HAP-1 (cell line): ENCODE measurements around the gene TMEM269.

Experiments used
- DNase-seq, 2 experiments: peaks; one replicate each; pipeline ENCODE4 v3.0.0-alpha.2; 2016 to 2020; ENCODE audit warnings: low spot score in 2 of 2
- H3K27me3 ChIP-seq: fragments of 250-450 bp; sonication (Bioruptor Pico); 2 replicates; pipeline ENCODE4 v1.5.1; 2020; ENCODE audit warnings: low read depth, mild to moderate bottlenecking, moderate library complexity
- H3K36me3 ChIP-seq: fragments of 250-450 bp; sonication (Bioruptor Pico); replicated peaks from 2 replicates; pipeline ENCODE4 v1.5.1; 2020; ENCODE audit warnings: mild to moderate bottlenecking
- H3K4me1 ChIP-seq: fragments of 250-450 bp; sonication (Bioruptor Pico); 2 replicates; pipeline ENCODE4 v1.5.1; 2020; ENCODE audit warnings: mild to moderate bottlenecking
- H3K4me3 ChIP-seq: fragments of 250-450 bp; sonication (Bioruptor Pico); 2 replicates; pipeline ENCODE4 v1.5.1; 2020; ENCODE audit warnings: mild to moderate bottlenecking, moderate library complexity
- H3K9me3 ChIP-seq: fragments of 250-450 bp; sonication (Bioruptor Pico); 2 replicates; pipeline ENCODE4 v1.5.1; 2020; ENCODE audit warnings: mild to moderate bottlenecking, moderate library complexity
- in situ Hi-C: fragments of 300-500 bp; cut with MboI; formaldehyde crosslinking; loops from 3 replicates; pipeline ENCODE4 v1.14.3; 2020; ENCODE audit warnings: low sequenced_read_pairs, inconsistent platforms, mixed read lengths

The TMEM269 gene

DNA sequence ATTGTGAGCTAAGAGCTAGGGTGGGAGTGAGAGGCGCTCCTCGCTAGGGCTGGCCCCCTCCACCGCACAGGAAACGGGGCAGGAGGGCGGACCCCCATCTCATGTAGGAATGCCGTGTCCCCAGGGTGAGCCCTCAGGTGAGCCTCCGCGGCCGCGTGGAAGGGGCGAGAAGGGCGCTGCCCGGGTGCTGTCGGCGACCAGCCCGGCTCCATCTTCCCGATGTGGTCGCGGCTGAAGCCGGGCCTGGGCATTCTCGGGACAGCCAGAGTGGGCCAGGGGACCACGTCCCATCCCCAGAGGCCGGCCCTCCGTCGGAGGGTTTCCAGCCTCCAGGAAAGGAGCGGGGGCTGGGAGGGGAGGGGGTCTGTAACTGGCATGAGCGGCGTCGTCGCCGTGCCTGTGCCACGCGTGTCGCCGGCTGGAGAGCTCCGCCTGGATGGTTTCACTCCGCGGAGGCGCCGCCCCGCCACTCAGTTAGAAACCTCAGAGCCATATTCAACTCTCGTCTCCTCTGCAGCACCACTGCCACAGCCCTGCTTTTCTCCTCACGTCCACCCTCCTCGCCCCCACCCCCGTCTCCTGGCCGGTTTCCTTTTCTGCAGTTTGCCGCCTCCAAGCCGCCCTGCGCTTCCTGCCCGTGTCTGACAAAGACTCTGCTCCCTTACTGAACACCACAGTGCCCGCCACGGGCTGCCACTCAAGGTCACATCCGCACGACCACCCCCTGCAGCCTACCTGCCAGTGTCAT lies at the start of gene TMEM269:
Gene TMEM269, plus strand, starts transcription at position 46 of the 748 bp plus-strand sequence. CDS start 4,903 bp downstream, outside the sequence.
- peaks cover 14% of the 10 kb centered on the region for H3K36me3 ChIP-seq
- no peaks in the 10 kb centered on the region for H3K9me3 ChIP-seq
- H3K4me3 ChIP-seq, result no peak within 1 kb of the TSS
- H3K27me3 ChIP-seq, result no peaks in the 10 kb centered on the region
- DNase-seq, result no peak
- in situ Hi-C loops, result no loop called here
- H3K4me1 ChIP-seq, result no peaks in the 10 kb centered on the region

GRCh38 chr1:42735056-42735455 lies 49.7 kb upstream of the TMEM269 start:
- Histone ChIP-seq H3K36me3 (no peaks in the 10 kb centered on the region), H3K27me3 (no peaks in the 10 kb centered on the region), H3K9me3 (no peaks in the 10 kb centered on the region), H3K4me1 (no peaks in the 10 kb centered on the region), H3K4me3 (no peak overlapping the region)
- in situ Hi-C loops, result no loop called here
- no peak for DNase-seq

- in situ Hi-C loops, result no loop called here
- no peak for DNase-seq
- Histone ChIP-seq H3K27me3 (no peaks in the 10 kb centered on the region), H3K36me3 (no peaks in the 10 kb centered on the region), H3K4me3 (no peak overlapping the region), H3K9me3 (no peaks in the 10 kb centered on the region), H3K4me1 (no peaks in the 10 kb centered on the region)
These were observed 49.2 kb upstream of the TMEM269 start for GRCh38 chr1:42735477-42736105.

DNA sequence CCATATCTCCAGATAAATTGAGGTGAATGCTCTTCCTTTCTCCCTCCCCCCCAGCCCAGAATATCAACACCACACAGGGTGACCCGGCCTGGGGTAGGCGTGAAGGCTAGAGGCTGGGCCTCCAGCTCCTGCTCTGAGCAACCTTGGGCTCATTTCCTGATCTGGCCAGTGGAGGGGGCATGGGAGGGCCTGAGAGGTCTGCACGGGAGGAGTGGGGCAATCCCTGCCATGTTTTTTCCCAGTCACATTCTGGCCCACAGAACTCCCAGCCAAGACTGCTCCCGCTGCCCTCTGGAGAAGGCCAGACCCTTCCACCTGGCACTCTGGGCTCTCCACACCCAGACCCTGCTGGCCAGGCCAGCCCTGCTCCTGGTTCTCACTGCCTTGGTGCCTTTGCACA lies 48.6 kb upstream of the TMEM269 start:
- H3K4me1 ChIP-seq, result no peaks in the 10 kb centered on the region
- peak in 1 of 2 experiments; percentile 56 for DNase-seq
- in situ Hi-C loops, result no loop called here
- H3K4me3 ChIP-seq, result no peak overlapping the region
- H3K9me3 ChIP-seq, result no peaks in the 10 kb centered on the region
- no peaks in the 10 kb centered on the region for H3K36me3 ChIP-seq
- no peaks in the 10 kb centered on the region for H3K27me3 ChIP-seq

DNA sequence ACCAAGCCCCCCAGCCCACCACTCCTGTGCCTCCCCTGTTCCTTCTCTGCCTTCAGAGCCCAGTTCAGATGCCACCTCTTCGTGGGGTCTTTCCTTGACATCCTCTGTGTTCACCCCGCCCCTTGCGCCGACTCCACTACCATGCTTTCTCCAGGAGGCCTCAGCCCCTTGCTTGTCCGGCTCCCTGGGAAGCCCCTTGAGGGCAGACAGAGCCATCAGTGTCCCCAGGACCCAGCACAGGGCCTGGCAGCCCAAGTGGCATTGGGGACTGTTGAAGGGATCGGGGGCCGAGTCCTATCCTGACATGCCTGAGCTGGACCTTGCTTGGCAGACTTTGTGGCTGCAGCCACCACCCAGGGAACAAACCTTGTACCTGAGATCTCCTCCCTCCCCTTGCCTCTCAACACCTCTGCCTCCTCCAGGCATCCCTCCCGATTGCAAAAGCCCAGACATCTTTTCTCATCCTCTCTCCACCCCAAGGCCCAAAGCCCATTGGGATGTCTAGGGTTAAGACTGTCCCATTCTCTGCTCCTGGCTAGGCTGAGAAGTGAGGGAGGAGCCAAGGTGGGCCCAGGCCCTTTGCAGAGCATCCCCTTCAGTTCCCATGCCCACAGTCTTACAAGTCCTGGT lies 48.1 kb upstream of the TMEM269 start:
- in situ Hi-C loops, result no loop called here
- Histone ChIP-seq H3K4me3 (no peak overlapping the region), H3K27me3 (no peaks in the 10 kb centered on the region), H3K4me1 (no peaks in the 10 kb centered on the region), H3K9me3 (no peaks in the 10 kb centered on the region), H3K36me3 (no peaks in the 10 kb centered on the region)
- DNase-seq, result no peak

DNA sequence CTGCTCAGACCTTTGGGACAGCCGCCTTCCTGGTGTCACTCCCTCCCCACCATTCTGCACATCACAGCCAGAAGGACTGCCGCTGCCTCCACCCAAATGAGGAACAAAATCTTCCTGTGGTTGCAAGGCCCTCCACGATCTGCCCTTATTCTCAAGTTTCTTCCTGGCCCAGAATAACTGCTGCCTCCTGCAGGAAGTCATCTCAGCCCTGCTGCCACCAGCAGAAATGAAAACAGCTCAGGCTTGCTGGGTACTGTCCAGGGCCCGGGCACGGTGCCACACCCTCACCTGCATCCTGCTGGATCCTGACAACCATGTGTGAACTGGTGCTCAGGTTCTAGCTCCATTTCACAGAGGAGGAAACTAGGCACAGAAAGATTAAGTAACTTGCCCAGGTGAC lies 47.5 kb upstream of the TMEM269 start:
- Histone ChIP-seq H3K27me3 (no peaks in the 10 kb centered on the region), H3K4me1 (no peaks in the 10 kb centered on the region), H3K36me3 (no peaks in the 10 kb centered on the region), H3K4me3 (no peak overlapping the region), H3K9me3 (no peaks in the 10 kb centered on the region)
- DNase-seq, result no peak
- in situ Hi-C loops, result no loop called here

DNA sequence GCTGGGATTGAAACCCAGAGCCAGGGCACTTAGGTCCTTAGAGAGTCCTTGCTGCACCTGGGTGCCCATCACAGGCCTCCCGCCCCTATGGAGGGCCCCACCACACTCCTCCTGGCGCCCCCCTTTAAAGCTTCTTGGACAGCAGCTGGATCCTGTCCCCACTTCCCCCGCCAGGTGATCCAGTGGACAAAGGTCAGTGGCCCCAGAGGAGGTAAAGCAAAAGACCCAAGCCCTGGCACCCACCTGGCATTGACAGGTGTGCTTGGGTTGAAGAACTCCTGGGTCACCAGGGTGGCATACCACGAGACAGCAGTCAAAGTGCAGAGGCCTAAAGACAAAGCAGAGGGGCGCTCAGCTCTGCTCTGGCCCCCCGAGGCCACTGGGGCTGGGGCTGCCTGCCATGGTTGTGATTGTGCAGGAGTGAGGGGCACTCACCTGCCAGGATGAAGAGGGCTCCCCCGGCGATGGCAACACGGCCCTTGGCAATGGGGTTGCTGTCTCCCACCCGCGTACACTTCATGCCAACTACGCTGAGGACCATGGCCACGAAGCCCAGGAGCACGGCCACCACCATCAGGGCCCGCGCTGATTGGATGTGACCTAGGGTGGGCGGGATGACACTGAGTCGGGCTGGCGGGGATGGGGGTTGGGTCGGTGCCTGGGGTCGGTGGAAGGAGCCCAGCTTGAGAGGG lies 46.7 kb upstream of the TMEM269 start:
- no peaks in the 10 kb centered on the region for H3K9me3 ChIP-seq
- no peaks in the 10 kb centered on the region for H3K36me3 ChIP-seq
- H3K27me3 ChIP-seq, result no peaks in the 10 kb centered on the region
- no peak for DNase-seq
- H3K4me3 ChIP-seq, result no peak overlapping the region
- in situ Hi-C loops, result no loop called here
- no peaks in the 10 kb centered on the region for H3K4me1 ChIP-seq

- Histone ChIP-seq H3K4me3 (no peak overlapping the region), H3K36me3 (no peaks in the 10 kb centered on the region), H3K9me3 (no peaks in the 10 kb centered on the region), H3K27me3 (no peaks in the 10 kb centered on the region), H3K4me1 (no peaks in the 10 kb centered on the region)
- in situ Hi-C loops, result no loop called here
- no peak for DNase-seq
These were observed 46.0 kb upstream of the TMEM269 start for GRCh38 chr1:42738678-42739226.

DNA sequence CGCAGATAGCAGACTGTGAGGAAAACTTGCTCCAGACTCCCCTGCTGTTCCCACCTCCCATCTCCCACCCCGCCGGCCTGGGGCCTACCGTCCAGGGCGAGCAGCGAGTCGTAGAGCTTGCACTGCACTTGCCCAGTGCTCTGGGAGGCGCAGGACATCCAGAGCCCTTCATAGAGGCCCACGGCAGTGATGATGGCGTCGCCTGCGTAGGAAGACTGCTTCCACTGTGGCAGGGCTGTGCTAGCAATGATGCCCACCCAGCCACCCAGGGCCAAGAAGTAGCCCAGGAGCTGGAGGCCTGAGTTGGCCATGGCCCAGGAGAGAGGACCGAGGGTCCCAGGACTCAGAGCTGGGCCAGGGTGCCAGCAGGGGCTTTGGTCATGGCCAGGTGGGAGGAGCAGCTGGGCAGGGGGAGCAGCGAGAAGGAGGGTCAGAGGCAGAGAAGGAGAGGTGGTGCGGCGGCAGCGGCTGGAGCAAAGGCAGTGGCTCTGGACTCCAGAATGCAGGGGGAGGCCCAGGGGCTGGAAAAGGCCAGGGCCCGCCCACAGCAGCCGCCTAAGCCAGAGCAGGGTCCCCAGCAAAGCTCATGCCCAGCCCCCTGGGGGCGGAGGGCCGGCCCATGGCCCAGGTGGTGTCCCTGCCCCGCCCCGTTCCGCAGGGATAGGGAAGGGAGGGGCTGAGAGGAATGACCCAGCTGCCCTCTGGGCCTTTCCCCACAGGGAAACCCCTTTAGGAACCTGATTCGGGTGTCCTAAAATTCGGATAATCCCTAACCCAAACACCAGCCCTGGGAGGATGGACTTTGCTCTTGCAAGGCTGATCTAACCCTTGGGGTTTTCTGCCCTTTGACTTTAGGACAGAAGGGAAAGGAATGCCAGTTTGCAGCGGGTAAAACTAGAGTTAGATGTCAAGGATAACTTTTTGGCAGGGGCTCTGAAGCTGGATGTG lies 44.8 kb upstream of the TMEM269 start, which contains the start of gene CLDN19:
Gene CLDN19, minus strand, starts transcription at position 484 of the 948 bp plus-strand sequence. Its CDS starts 173 bp downstream, at position 311.
- Histone ChIP-seq H3K4me3 (no peak within 1 kb of the TSS), H3K36me3 (no peaks in the 10 kb centered on the region), H3K27me3 (no peaks in the 10 kb centered on the region), H3K9me3 (no peaks in the 10 kb centered on the region), H3K4me1 (no peaks in the 10 kb centered on the region)
- DNase-seq, result peak in 1 of 2 experiments; percentile 35
- in situ Hi-C loops, result loop anchor here (10.0 kb wide), 1 partner anchor 175 kb away; no protein-coding TSS in a partner anchor

DNA sequence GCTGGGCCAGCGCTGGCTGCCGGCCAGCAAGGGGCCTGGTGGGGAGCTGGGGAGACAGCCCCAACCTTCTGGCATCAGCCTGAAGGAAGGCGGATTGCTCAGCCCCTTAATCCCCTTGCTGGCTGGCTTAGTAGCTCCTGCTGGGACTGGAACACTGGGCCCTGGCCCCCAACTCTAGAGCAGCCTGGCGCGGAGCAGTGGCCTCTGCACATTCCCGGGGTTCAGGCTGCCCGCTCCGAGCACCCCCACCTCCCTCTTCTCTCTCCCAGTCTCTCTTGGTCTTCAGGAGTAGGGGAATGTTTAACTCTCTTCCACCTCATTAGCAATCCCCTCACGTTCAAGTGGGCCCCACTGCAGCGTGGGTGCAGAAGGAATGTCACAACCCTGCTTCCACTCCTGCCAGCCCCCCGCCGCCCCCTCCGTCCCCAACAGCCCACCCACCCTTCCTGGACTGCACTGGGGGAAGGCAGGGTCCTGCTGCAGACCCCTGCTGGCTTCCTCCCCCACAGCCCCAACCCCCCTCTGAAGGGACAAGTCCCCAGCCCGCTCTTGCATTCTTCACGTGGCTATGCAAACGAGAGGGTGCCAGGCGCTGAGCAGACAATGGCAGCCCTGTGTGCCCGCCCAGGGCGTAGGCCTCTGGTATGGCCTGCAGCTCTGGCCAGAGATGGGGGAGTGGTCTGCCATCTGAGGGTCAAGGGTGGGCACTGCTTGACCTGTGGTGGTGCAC lies 43.8 kb upstream of the TMEM269 start:
- Histone ChIP-seq H3K27me3 (no peaks in the 10 kb centered on the region), H3K4me1 (no peaks in the 10 kb centered on the region), H3K36me3 (peaks cover under 1% of the 10 kb centered on the region), H3K9me3 (no peaks in the 10 kb centered on the region), H3K4me3 (no peak overlapping the region)
- in situ Hi-C loops, result loop anchor here (10.0 kb wide), 1 partner anchor 176 kb away; no protein-coding TSS in a partner anchor
- DNase-seq, result no peak

DNA sequence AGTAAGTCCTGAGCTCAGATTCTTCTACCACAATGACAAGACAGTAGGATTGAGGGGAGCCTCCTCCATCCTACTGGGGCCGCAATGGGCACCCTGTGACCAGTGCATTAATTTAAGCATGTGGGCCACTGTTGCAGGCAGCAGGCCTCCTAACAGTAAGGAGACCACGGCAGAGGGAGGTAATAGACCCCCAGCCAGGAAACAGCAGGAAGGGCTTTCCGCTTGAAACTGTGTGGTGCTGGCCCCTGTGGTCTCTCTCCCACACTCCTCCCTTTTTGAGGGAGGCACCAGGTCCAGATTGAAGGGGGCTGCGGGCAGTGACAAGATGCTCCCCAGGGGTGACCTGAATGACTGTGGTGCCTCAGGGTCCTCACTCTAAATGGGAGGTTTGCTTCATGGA lies 43.1 kb upstream of the TMEM269 start:
- H3K4me1 ChIP-seq, result no peaks in the 10 kb centered on the region
- H3K4me3 ChIP-seq, result no peak overlapping the region
- H3K27me3 ChIP-seq, result no peaks in the 10 kb centered on the region
- in situ Hi-C loops, result loop anchor here (10.0 kb wide), 1 partner anchor 177 kb away; no protein-coding TSS in a partner anchor
- DNase-seq, result no peak
- H3K36me3 ChIP-seq, result peaks cover 7% of the 10 kb centered on the region
- H3K9me3 ChIP-seq, result no peaks in the 10 kb centered on the region

GRCh38 chr1:42742141-42742540 lies 42.6 kb upstream of the TMEM269 start:
- H3K4me1 ChIP-seq, result no peaks in the 10 kb centered on the region
- in situ Hi-C loops, result loop anchor here (10.0 kb wide), 1 partner anchor 177 kb away; no protein-coding TSS in a partner anchor
- H3K36me3 ChIP-seq, result peaks cover 12% of the 10 kb centered on the region
- H3K27me3 ChIP-seq, result no peaks in the 10 kb centered on the region
- no peak for DNase-seq
- H3K9me3 ChIP-seq, result no peaks in the 10 kb centered on the region
- H3K4me3 ChIP-seq, result no peak overlapping the region
